H1 (cell line): ENCODE data around the gene ULK3. TPM values are rescaled to one million over a fixed set of nuclear protein-coding genes. Genes with fewer than 3 reads are reported as not detected.
A peak's percentile ranks its signal among the peaks of the same experiment; 100 is the strongest.

Source experiments
- CTCF ChIA-PET: fragments of 300-600 bp; sonication (Branson Sonifier 250); formaldehyde crosslinking; loops from one replicate; lab custom pipeline; 2021; ENCODE audit not compliant: partially characterized antibody; lab: Charles Lee
- POLR2A ChIA-PET: fragments of 300-600 bp; sonication (Branson Sonifier 250); formaldehyde crosslinking; loops from one replicate; lab custom pipeline; 2021; ENCODE audit warnings: inconsistent platforms; ENCODE audit not compliant: partially characterized antibody; lab: Charles Lee
- DNase-seq, 2 experiments: peaks; one replicate each; pipeline versions ENCODE4 v3.0.0 to v3.0.0-alpha.2; 2010 to 2022; ENCODE audit warnings: low spot score in 2 of 2, low read depth in 1 of 2, mixed read lengths in 1 of 2
- FAIRE-seq: peaks from 2 replicates; lab custom pipeline; 2011; peaks lifted over from hg19 to GRCh38; lab: Jason Lieb, UNC
- H2AFZ ChIP-seq: 2 replicates; pipeline ENCODE4 v1.8.1; 2012; ENCODE audit warnings: low read length, inconsistent platforms
- H2AK5ac ChIP-seq: 2 replicates; pipeline ENCODE4 v1.6.1; 2013; ENCODE audit warnings: low read depth, low read length
- H2BK120ac ChIP-seq: replicated peaks from 2 replicates; pipeline ENCODE3; 2013; ENCODE audit warnings: low read depth, low read length, inconsistent platforms
- H2BK12ac ChIP-seq: 2 replicates; pipeline ENCODE4 v1.6.1; 2013; ENCODE audit warnings: low read depth, low read length
- H2BK15ac ChIP-seq: 2 replicates; pipeline ENCODE4 v1.6.1; 2013; ENCODE audit warnings: low read length
- H2BK20ac ChIP-seq: 2 replicates; pipeline ENCODE4 v1.6.1; 2013; ENCODE audit warnings: low read length
- H2BK5ac ChIP-seq: 2 replicates; pipeline ENCODE4 v1.6.1; 2013; ENCODE audit warnings: low read depth, low read length
- H3K14ac ChIP-seq: 2 replicates; pipeline ENCODE4 v1.6.1; 2013; ENCODE audit warnings: inconsistent platforms; ENCODE audit not compliant: insufficient read length
- H3K18ac ChIP-seq: 2 replicates; pipeline ENCODE4 v1.6.1; 2013; ENCODE audit warnings: low read length; ENCODE audit errors: extremely low read depth
- H3K23ac ChIP-seq: 2 replicates; pipeline ENCODE4 v1.6.1; 2013; ENCODE audit warnings: inconsistent platforms; ENCODE audit not compliant: insufficient read length
- H3K23me2 ChIP-seq: 2 replicates; pipeline ENCODE4 v1.6.1; 2013; ENCODE audit warnings: low read depth, low read length
- H3K27ac ChIP-seq: 2 replicates; pipeline ENCODE4 v1.6.1; 2011; ENCODE audit warnings: low read depth, low read length, inconsistent platforms
- H3K27me3 ChIP-seq, 4 experiments: replicated peaks in 1 of 4; 1 replicate in 1 of 4; 2 replicates in 3 of 4; pipeline versions ENCODE4 v1.6.1 to v1.8.1; 2011 to 2013; ENCODE audit warnings: low read length in 3 of 4, mild to moderate bottlenecking in 3 of 4, inconsistent platforms in 2 of 4, mixed read lengths in 2 of 4, moderate library complexity in 1 of 4; ENCODE audit not compliant: control insufficient read depth in 3 of 4, insufficient read depth in 3 of 4; ENCODE audit errors: extremely low read depth in 1 of 4
- H3K36me3 ChIP-seq, 4 experiments: 2 replicates each; pipeline versions ENCODE4 v1.6.1 to v1.8.1; 2011 to 2013; ENCODE audit warnings: mild to moderate bottlenecking in 4 of 4, low read length in 3 of 4, moderate library complexity in 2 of 4, control low read depth in 1 of 4, inconsistent platforms in 1 of 4; ENCODE audit not compliant: insufficient read depth in 4 of 4, control insufficient read depth in 2 of 4
- H3K4ac ChIP-seq: replicated peaks from 2 replicates; pipeline ENCODE3; 2013; ENCODE audit warnings: low read length, low read depth, mixed read lengths, inconsistent platforms; ENCODE audit not compliant: insufficient read length
- H3K4me1 ChIP-seq, 4 experiments: replicated peaks in 1 of 4; 1 replicate in 1 of 4; 2 replicates in 3 of 4; pipeline versions ENCODE4 v1.6.1 to v1.8.1; 2011 to 2013; ENCODE audit warnings: low read length in 3 of 4, inconsistent platforms in 2 of 4, mixed read lengths in 1 of 4; ENCODE audit not compliant: insufficient read depth in 4 of 4, control insufficient read depth in 3 of 4
- H3K4me2 ChIP-seq, 2 experiments: 2 replicates each; pipeline versions ENCODE4 v1.6.1 to v1.8.1; 2011 to 2013; ENCODE audit warnings: low read depth in 2 of 2, low read length in 2 of 2, control low read depth in 1 of 2, inconsistent platforms in 1 of 2, mild to moderate bottlenecking in 1 of 2; ENCODE audit not compliant: insufficient read depth in 1 of 2
- H3K4me3 ChIP-seq, 4 experiments: fragments of 200-600, 300-600 bp in 1 of 4; sonication (generic), shearing (Covaris generic), sonication (Bioruptor Twin) in 1 of 4; 2 replicates each; pipeline versions ENCODE4 v1.5.1 to v1.8.1; 2011 to 2016; ENCODE audit warnings: low read length in 4 of 4, low read depth in 3 of 4, control low read depth in 2 of 4, inconsistent platforms in 2 of 4, mild to moderate bottlenecking in 2 of 4, mixed read lengths in 1 of 4, moderate library complexity in 1 of 4; ENCODE audit not compliant: insufficient read depth in 2 of 4; ENCODE audit errors: extremely low read depth in 1 of 4
- H3K56ac ChIP-seq: replicated peaks from 2 replicates; pipeline ENCODE3; 2013; ENCODE audit warnings: low read depth, mild to moderate bottlenecking, mixed read lengths, low read length, inconsistent platforms; ENCODE audit not compliant: insufficient read length
- H3K79me1 ChIP-seq: 2 replicates; pipeline ENCODE4 v1.6.1; 2013; ENCODE audit warnings: low read depth, low read length, control low read depth
- H3K79me2 ChIP-seq, 2 experiments: 2 replicates each; pipeline versions ENCODE4 v1.6.1 to v1.8.1; 2012 to 2013; ENCODE audit warnings: low read length in 2 of 2, mild to moderate bottlenecking in 2 of 2, inconsistent platforms in 1 of 2; ENCODE audit not compliant: insufficient read depth in 2 of 2, control insufficient read depth in 1 of 2
- H3K9ac ChIP-seq, 4 experiments: replicated peaks in 1 of 4; 1 replicate in 1 of 4; 2 replicates in 3 of 4; pipeline versions ENCODE4 v1.6.1 to v1.8.1; 2011 to 2013; ENCODE audit warnings: low read depth in 3 of 4, low read length in 3 of 4, control low read depth in 2 of 4, mild to moderate bottlenecking in 2 of 4, moderate library complexity in 2 of 4, inconsistent platforms in 1 of 4; ENCODE audit errors: extremely low read depth in 1 of 4
- H3K9me3 ChIP-seq, 2 experiments: 2 replicates each; pipeline versions ENCODE4 v1.6.1 to v1.8.1; 2012 to 2013; ENCODE audit warnings: mild to moderate bottlenecking in 2 of 2, moderate library complexity in 2 of 2, control low read depth in 1 of 2, inconsistent platforms in 1 of 2, low read depth in 1 of 2, low read length in 1 of 2, mixed read lengths in 1 of 2; ENCODE audit not compliant: insufficient read depth in 2 of 2
- H4K20me1 ChIP-seq, 2 experiments: replicated peaks in 1 of 2; 2 replicates each; pipeline versions ENCODE3 to v1.8.1; 2011 to 2013; ENCODE audit warnings: inconsistent platforms in 2 of 2, low read length in 2 of 2, mild to moderate bottlenecking in 1 of 2; ENCODE audit not compliant: insufficient read depth in 2 of 2, control insufficient read depth in 1 of 2
- H4K5ac ChIP-seq: 2 replicates; pipeline ENCODE4 v1.6.1; 2013; ENCODE audit warnings: low read length, low read depth, mixed read lengths, inconsistent platforms; ENCODE audit not compliant: insufficient read length
- H4K8ac ChIP-seq: 2 replicates; pipeline ENCODE4 v1.8.0; 2013; ENCODE audit warnings: mild to moderate bottlenecking, moderate library complexity, low read length, inconsistent platforms; ENCODE audit not compliant: insufficient read depth; ENCODE audit errors: extremely low read depth
- H4K91ac ChIP-seq: replicated peaks from 2 replicates; pipeline ENCODE3; 2013; ENCODE audit warnings: low read length, mixed read lengths, inconsistent platforms; ENCODE audit not compliant: insufficient read length
- SUZ12 ChIP-seq: fragments of 200-600 bp; sonication (generic); IDR thresholded peaks from 2 replicates; pipeline ENCODE4 v1.6.1; 2012; ENCODE audit warnings: mild to moderate bottlenecking, inconsistent platforms, low read length, moderate library complexity, mixed read lengths
- WGBS, 2 experiments: shearing (Covaris generic) in 1 of 2; methylation state at CpG; one replicate each; pipeline versions ENCODE4 v1.1.6 to v1.1.7; 2013 to 2015; ENCODE audit warnings: low lambda C conversion rate in 2 of 2, mixed read lengths in 2 of 2, inconsistent platforms in 1 of 2, low coverage in 1 of 2, missing lambda C conversion rate in 1 of 2; ENCODE audit not compliant: insufficient replicate concordance in 2 of 2, insufficient coverage in 1 of 2, insufficient read length in 1 of 2; ENCODE audit errors: extremely low coverage in 1 of 2, missing lambda C conversion rate in 1 of 2; 5-methylcytosine and 5-hydroxymethylcytosine counted together
- polyA plus RNA-seq, 7 experiments: library from polyadenylated mRNA; depleted of rRNA in 3 of 7; stranded (reverse) in 5 of 7; unstranded in 2 of 7; fragments of >200 nt in 5 of 7; fragments of 200-250 nt in 2 of 7; gene quantifications; 1 replicate in 5 of 7; 2 replicates in 1 of 7; 4 replicates in 1 of 7; pipeline versions ENCODE4 v1.2.1 to v1.2.3, GENCODE V29; 2011 to 2013; ENCODE audit warnings: missing spikeins in 2 of 7, mixed read lengths in 2 of 7
- total RNA-seq: library from RNA; stranded (reverse); fragmentation: NEBNext Ultra II Directional; extraction: Animal tissue kit (Norgen Biotek cat#: 25700); gene quantifications from 2 replicates; pipeline ENCODE4 v1.2.1, GENCODE V29; 2021
- TF ChIP-seq, protein P1 (sequence below): IDR thresholded peaks from 2 replicates; pipeline ENCODE4 v1.6.1; 2012; ENCODE audit warnings: inconsistent platforms

The ULK3 gene
- total and polyA plus RNA-seq, 2 of the 8 experiments (the other 6 are each of a cell fraction or from before 2014, with no cell fraction given) = 27.1 to 34.4 TPM

DNA sequence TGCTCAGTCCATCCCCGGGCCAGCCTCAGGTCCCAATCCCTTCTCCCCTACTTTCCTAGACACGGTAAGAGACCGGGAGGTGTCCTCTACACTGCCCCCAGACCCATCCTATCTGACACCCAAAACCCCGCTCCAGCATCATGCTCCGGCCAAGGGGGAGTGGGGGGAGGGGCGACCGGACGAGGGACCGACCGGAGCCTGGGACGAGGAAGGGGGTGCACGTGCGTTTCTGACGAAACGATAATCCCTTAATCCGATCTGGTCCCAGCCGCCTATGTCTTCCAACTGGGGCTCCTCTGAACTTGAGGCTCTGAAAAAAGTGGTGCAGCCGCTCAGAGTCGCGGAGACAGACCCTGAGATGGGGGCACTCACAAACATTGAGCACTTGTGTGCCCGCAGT lies 16.0 kb downstream of the ULK3 start:
- no peak overlapping the region for H3K56ac ChIP-seq
- no peaks in the 10 kb centered on the region for H3K79me1 ChIP-seq
- peak overlapping the region; percentile 55 to 61 for H3K4me2 ChIP-seq
- DNase-seq = no peak
- peaks cover 0 to 2% of the 10 kb centered on the region in 2 experiments for H4K20me1 ChIP-seq
- ChIA-PET POLR2A (interaction anchor here (1.1 to 3.1 kb wide), 8 partner anchors 9 to 66 kb away, joined by 3 to 12 read pairs (median 6); partner anchors contain the start of genes LMAN1L and ULK3), CTCF (interaction anchor here (0.9 to 15.7 kb wide), 15 partner anchors 8 to 478 kb away, joined by 3 to 135 read pairs (median 8); partner anchors contain the start of gene CSK)
- H2BK20ac ChIP-seq = no peak overlapping the region
- H3K9ac ChIP-seq = no peak overlapping the region
- H2BK5ac ChIP-seq = no peak overlapping the region
- H4K8ac ChIP-seq = no peak overlapping the region
- H2AFZ ChIP-seq = no peak overlapping the region
- no peaks in the 10 kb centered on the region for H3K36me3 ChIP-seq
- no peak overlapping the region for H4K91ac ChIP-seq
- H3K4me3 ChIP-seq = peak overlapping the region in 1 of 4 experiments; percentile 41; a peak in 2 of 8 replicates
- H3K4ac ChIP-seq = no peak overlapping the region
- peaks cover 0 to 7% (median 4%) of the 10 kb centered on the region in 4 experiments; a peak in 4 of 7 replicates for H3K4me1 ChIP-seq
- no peak overlapping the region for H3K27ac ChIP-seq
- H2BK120ac ChIP-seq = no peak overlapping the region
- no peaks in the 10 kb centered on the region for H3K9me3 ChIP-seq
- no peak overlapping the region for H4K5ac ChIP-seq
- H3K23ac ChIP-seq = no peak overlapping the region
- no peaks in the 10 kb centered on the region for H3K79me2 ChIP-seq
- 67% methylated on average over 11 of the region's 21 CpGs; no CpG with 5 or more reads in 1 of the 2 experiments for WGBS, 2 experiments
- 0 out of 2 replicates have a peak, but pooled peaks cover 3% of the 10 kb centered on the region for H3K23me2 ChIP-seq
- no peak overlapping the region for H2AK5ac ChIP-seq
- no peak overlapping the region for H3K14ac ChIP-seq
- TF ChIP-seq SUZ12 = no peak
- TF ChIP-seq, protein P1, sequence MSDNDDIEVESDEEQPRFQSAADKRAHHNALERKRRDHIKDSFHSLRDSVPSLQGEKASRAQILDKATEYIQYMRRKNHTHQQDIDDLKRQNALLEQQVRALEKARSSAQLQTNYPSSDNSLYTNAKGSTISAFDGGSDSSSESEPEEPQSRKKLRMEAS = peak; percentile 63; the same call in 1 of the 2 replicates
- FAIRE-seq = no peak
- H2BK15ac ChIP-seq = no peak overlapping the region
- 0 out of 2 replicates have a peak overlapping the region, but pooled peaks have one; percentile 9 for H2BK12ac ChIP-seq
- H3K18ac ChIP-seq = no peak overlapping the region
- H3K27me3 ChIP-seq = peaks cover 4 to 47% (median 29%) of the 10 kb centered on the region in 4 experiments
